Esophagus muscularis mucosa (tissue), 4 donors: ENCODE data around the gene COX11. TPM values are rescaled to one million over a fixed set of nuclear protein-coding genes. Genes with fewer than 3 reads are reported as not detected.

Source experiments
- DNase-seq: peaks from one replicate; pipeline ENCODE4 v3.0.0-alpha.2; 2017; ENCODE audit errors: extremely low spot score
- H3K27ac ChIP-seq, 4 donors: fragments of 200-600 bp; sonication (generic); replicated peaks in 1 of 4; 1 replicate in 3 of 4; 2 replicates in 1 of 4; pipeline ENCODE4 v1.5.1; 2016 to 2019; ENCODE audit warnings: mild to moderate bottlenecking in 1 of 4
- H3K27me3 ChIP-seq, 4 donors: fragments of 200-600 bp; sonication (generic); one replicate each; pipeline versions ENCODE4 v1.5.1 to v1.6.0; 2016 to 2019
- H3K36me3 ChIP-seq, 4 donors: fragments of 200-600 bp; sonication (generic); one replicate each; pipeline ENCODE4 v1.5.1; 2016 to 2019
- H3K4me1 ChIP-seq, 4 donors: fragments of 200-600 bp; sonication (generic); one replicate each; pipeline ENCODE4 v1.5.1; 2016 to 2019
- H3K4me3 ChIP-seq, 4 donors: fragments of 200-600 bp; sonication (generic); 1 replicate in 2 of 4; 2 replicates in 2 of 4; pipeline ENCODE4 v1.5.1; 2016 to 2019; ENCODE audit warnings: mild to moderate bottlenecking in 4 of 4, moderate library complexity in 1 of 4
- H3K9me3 ChIP-seq, 4 donors: fragments of 200-600 bp; sonication (generic); 1 replicate in 3 of 4; 2 replicates in 1 of 4; pipeline ENCODE4 v1.5.1; 2016 to 2019
- CTCF ChIP-seq, 3 experiments: fragments of 200-600 bp in 2 of 3; fragments of 450-650 bp in 1 of 3; sonication (generic) in 2 of 3; IDR thresholded peaks; one replicate each; pipeline ENCODE4 v1.5.1; 2017 to 2019; ENCODE audit warnings: antibody characterized with exemption in 3 of 3, mild to moderate bottlenecking in 2 of 3, moderate library complexity in 1 of 3
- EP300 ChIP-seq: sonication (generic); formaldehyde crosslinking; IDR thresholded peaks from one replicate; pipeline ENCODE4 v1.6.1; 2017; ENCODE audit warnings: antibody characterized with exemption
- POLR2A ChIP-seq: fragments of 450-650 bp; IDR thresholded peaks from one replicate; pipeline ENCODE4 v1.6.1; 2017; ENCODE audit warnings: antibody characterized with exemption, moderate library complexity, mild to moderate bottlenecking, low read depth
- POLR2AphosphoS5 ChIP-seq, 2 donors: sonication (generic); formaldehyde crosslinking; IDR thresholded peaks; one replicate each; pipeline ENCODE4 v1.6.1; 2017; ENCODE audit warnings: antibody characterized with exemption in 2 of 2
- WGBS: methylation state at CpG from one replicate; pipeline ENCODE4 v1.1.5; 2018; 5-methylcytosine and 5-hydroxymethylcytosine counted together
- intact Hi-C: fragments of 100-400 bp; cut with DNase I; formaldehyde crosslinking; loops from one replicate; pipeline ENCODE4 v1.15.1; 2023
- total RNA-seq, 4 donors: library from RNA; depleted of rRNA; stranded (reverse); fragments of >200 nt; gene quantifications; one replicate each; pipeline versions ENCODE4 v1.1.0 to v1.2.1, GENCODE V29; 2016

COX11 gene
- total RNA-seq, 4 donors from 2014 or later: 63.0 to 96.4 (median 79.8) TPM

GRCh38 chr17:54985476-54985875, 17.0 kb upstream of the COX11 start:
- no peaks in the 10 kb centered on the region for H3K27me3 ChIP-seq
- peaks cover 0 to 19% (median 14%) of the 10 kb centered on the region in 4 donors for H3K4me1 ChIP-seq
- peaks cover 0 to 3% (median 3%) of the 10 kb centered on the region in 4 donors for H3K9me3 ChIP-seq
- peaks cover 0 to 15% (median 5%) of the 10 kb centered on the region in 4 donors for H3K36me3 ChIP-seq
- WGBS: 91% methylated on average over 1 of the region's 1 CpG
- intact Hi-C loops: no loop called here
- DNase-seq: no peak
- no peak overlapping the region for H3K27ac ChIP-seq
- H3K4me3 ChIP-seq: no peak overlapping the region
- no peak for TF ChIP-seq EP300
- no peak for TF ChIP-seq POLR2AphosphoS5 (IDR thresholded peaks at IDR 0.05)
- TF ChIP-seq POLR2A: no peak
- no peak for TF ChIP-seq CTCF (IDR thresholded peaks at IDR 0.05)

- no peak for DNase-seq
- intact Hi-C loops: loop anchor here (5.0 kb wide), 1 partner anchor 369 kb away; no protein-coding TSS in a partner anchor
- H3K36me3 ChIP-seq: peaks cover 0 to 15% (median 4%) of the 10 kb centered on the region in 4 donors
- H3K27me3 ChIP-seq: no peaks in the 10 kb centered on the region
- H3K4me3 ChIP-seq: no peak overlapping the region
- H3K4me1 ChIP-seq: peaks cover 0 to 29% (median 21%) of the 10 kb centered on the region in 4 donors
- no peak for TF ChIP-seq POLR2AphosphoS5 (IDR thresholded peaks at IDR 0.05)
- no peak for TF ChIP-seq POLR2A
- TF ChIP-seq CTCF (IDR thresholded peaks at IDR 0.05): no peak
- no peak for TF ChIP-seq EP300
- H3K9me3 ChIP-seq: peaks cover 0 to 9% (median 7%) of the 10 kb centered on the region in 4 donors
- peak overlapping the region in 3 of 4 donors; percentile 4 to 54 (median 20) for H3K27ac ChIP-seq
Observed at GRCh38 chr17:54983260-54983659, 14.8 kb upstream of the COX11 start.

- intact Hi-C loops: loop anchor here (5.0 kb wide), 1 partner anchor 370 kb away; no protein-coding TSS in a partner anchor
- H3K27ac ChIP-seq: peak overlapping the region in 2 of 4 donors; percentile 20 to 54
- DNase-seq: no peak
- TF ChIP-seq CTCF (IDR thresholded peaks at IDR 0.05) (no peak), POLR2AphosphoS5 (IDR thresholded peaks at IDR 0.05) (peak in 1 of 2 donors; percentile 8), EP300 (no peak)
- peaks cover 0 to 13% (median 4%) of the 10 kb centered on the region in 4 donors for H3K36me3 ChIP-seq
- H3K27me3 ChIP-seq: no peaks in the 10 kb centered on the region
- peaks cover 0 to 9% (median 7%) of the 10 kb centered on the region in 4 donors for H3K9me3 ChIP-seq
- H3K4me3 ChIP-seq: no peak overlapping the region
- peaks cover 0 to 29% (median 21%) of the 10 kb centered on the region in 4 donors for H3K4me1 ChIP-seq
Observed at GRCh38 chr17:54982399-54982798, 13.9 kb upstream of the COX11 start.

GRCh38 chr17:54980375-54980774, 11.9 kb upstream of the COX11 start:
- H3K4me1 ChIP-seq: peaks cover 0 to 29% (median 21%) of the 10 kb centered on the region in 4 donors

More at GRCh38 chr17:54980375-54980774, 11.9 kb upstream of the COX11 start:
- no peak for DNase-seq
- Histone ChIP-seq H3K9me3 (peaks cover 0 to 9% (median 7%) of the 10 kb centered on the region in 4 donors), H3K27me3 (no peaks in the 10 kb centered on the region), H3K27ac (peak overlapping the region in 1 of 4 donors; percentile 60), H3K36me3 (no peaks in the 10 kb centered on the region), H3K4me3 (no peak overlapping the region)
- 87% methylated on average over 3 of the region's 3 CpGs for WGBS
- TF ChIP-seq CTCF (IDR thresholded peaks at IDR 0.05) (no peak), POLR2AphosphoS5 (IDR thresholded peaks at IDR 0.05) (no peak)
- intact Hi-C loops: loop anchor here (5.0 kb wide), 1 partner anchor 372 kb away; no protein-coding TSS in a partner anchor
